Gastrocnemius medialis (tissue), 4 donors: Measurements from ENCODE around the gene C22orf23.

Source experiments
- CTCF ChIP-seq, 5 experiments: fragments of 450-650 bp in 3 of 5; fragments of 200-600 bp in 2 of 5; sonication (generic) in 2 of 5; IDR thresholded peaks in 4 of 5; conservative IDR thresholded peaks in 1 of 5; 1 replicate in 4 of 5; 2 replicates in 1 of 5; pipeline ENCODE4 v1.5.1; 2016 to 2019; ENCODE audit warnings: antibody characterized with exemption in 5 of 5, mild to moderate bottlenecking in 3 of 5, moderate library complexity in 3 of 5
- POLR2A ChIP-seq, 2 donors: fragments of 450-650 bp; IDR thresholded peaks; one replicate each; pipeline ENCODE4 v1.6.1; 2017; ENCODE audit warnings: antibody characterized with exemption in 2 of 2, mild to moderate bottlenecking in 2 of 2, moderate library complexity in 2 of 2

DNA sequence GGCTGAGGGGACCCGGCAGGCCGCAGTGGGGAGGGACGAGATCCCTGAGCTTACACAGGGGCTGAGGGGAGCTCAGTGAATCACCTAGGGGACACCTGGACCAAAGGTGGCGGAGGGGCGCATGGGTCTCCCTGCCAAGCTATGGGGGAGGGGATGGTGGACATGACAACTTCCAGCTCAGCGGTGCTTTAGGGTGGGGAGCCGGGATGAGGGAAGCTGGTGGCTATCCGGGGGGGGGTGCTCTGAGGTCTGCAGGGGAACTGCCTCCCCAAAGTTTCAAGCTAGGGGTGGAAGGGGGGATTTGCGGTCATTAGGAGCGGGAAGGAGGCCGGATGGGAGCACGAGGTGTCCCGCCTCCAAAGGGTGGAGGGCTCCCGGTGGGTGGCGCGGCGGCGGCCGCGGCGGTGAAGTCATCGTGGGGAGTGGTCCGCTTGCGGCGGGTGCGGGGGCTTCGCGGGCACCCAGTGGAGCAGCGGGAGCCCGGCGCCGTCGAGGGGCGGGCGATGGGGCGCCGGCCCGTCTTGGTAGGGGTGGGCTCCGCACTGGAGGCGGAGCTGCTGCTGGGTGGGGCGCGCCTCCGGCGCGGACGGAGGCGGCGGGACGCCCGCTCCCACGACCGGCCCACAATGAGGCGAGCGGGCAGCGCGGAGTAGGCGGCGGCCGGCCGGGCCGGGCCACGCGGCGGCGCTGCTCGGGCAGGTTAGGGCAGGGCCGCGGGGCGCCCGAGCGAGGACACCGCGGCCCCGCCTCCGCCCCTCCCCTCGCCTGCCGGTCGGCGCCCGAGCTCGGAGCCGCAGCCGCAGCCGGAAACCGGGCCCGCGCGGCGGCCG is 47.7 kb downstream of the C22orf23 start, which contains the start of gene MICALL1:
- TF ChIP-seq POLR2A (IDR thresholded peaks at IDR 0.05), result peak; percentile 22 to 53
- TF ChIP-seq CTCF (IDR thresholded peaks at IDR 0.05 in 4 of 5, conservative IDR thresholded peaks at IDR 0.05 in 1 of 5), result peak in 4 of 5 experiments; percentile 41 to 69 (median 48)
